GM18517 (cell line): ENCODE data around the gene OR6C76.
"Not testable (repeated sequence)": the region's sequence is repeated elsewhere in the genome, so short reads cannot be mapped to it uniquely, and the experiment has no call there.

Source experiments
- ATAC-seq: cut with Tn5 transposase; IDR thresholded peaks from one replicate; pipeline ENCODE4 v1.9.1; 2021; ENCODE audit warnings: mild to moderate bottlenecking, moderate library complexity; ENCODE audit not compliant: unreplicated experiment

Gene OR6C76

GRCh38 chr12:55425954-55426353 lies at the start of gene OR6C76:
Gene OR6C76 (plus strand): TSS chr12:55426254. CDS start chr12:55426254, 0 bp downstream.
- no peak for ATAC-seq

- no peak for ATAC-seq
Observed at GRCh38 chr12:55385891-55386290, 40.2 kb upstream of the OR6C76 start.

- no peak for ATAC-seq
Observed at GRCh38 chr12:55392032-55392795, 33.8 kb upstream of the OR6C76 start.

GRCh38 chr12:55396326-55396725 lies 29.7 kb upstream of the OR6C76 start:
- ATAC-seq = no peak

- no peak for ATAC-seq
Observed at GRCh38 chr12:55400229-55400628, 25.8 kb upstream of the OR6C76 start, which contains the start of gene OR6C65. Gene OR6C65 (plus strand): TSS chr12:55400529. CDS start chr12:55400529, 0 bp downstream.

- ATAC-seq = no peak
Observed at GRCh38 chr12:55407866-55408265, 18.2 kb upstream of the OR6C76 start.

GRCh38 chr12:55409133-55409532 lies 16.9 kb upstream of the OR6C76 start:
- not testable (repeated sequence) for ATAC-seq

GRCh38 chr12:55412138-55412537 lies 13.9 kb upstream of the OR6C76 start:
- not testable (repeated sequence) for ATAC-seq

GRCh38 chr12:55413498-55414388 lies 12.3 kb upstream of the OR6C76 start:
- ATAC-seq = not testable (repeated sequence)

- not testable (repeated sequence) for ATAC-seq
Observed at GRCh38 chr12:55414396-55414823, 11.6 kb upstream of the OR6C76 start.

- ATAC-seq = not testable (repeated sequence)
Observed at GRCh38 chr12:55414889-55415288, 11.2 kb upstream of the OR6C76 start.

- no peak for ATAC-seq
Observed at GRCh38 chr12:55416961-55417360, 9.1 kb upstream of the OR6C76 start.

GRCh38 chr12:55420307-55420962 lies 5.6 kb upstream of the OR6C76 start:
- ATAC-seq = no peak

GRCh38 chr12:55428331-55429243 lies 2.5 kb downstream of the OR6C76 start:
- no peak for ATAC-seq

GRCh38 chr12:55441233-55441632 lies 15.2 kb downstream of the OR6C76 start:
- ATAC-seq = not testable (repeated sequence)

GRCh38 chr12:55443776-55444175 lies 17.7 kb downstream of the OR6C76 start, which contains the start of gene OR6C2:
Gene OR6C2 (plus strand): TSS chr12:55444076. CDS start chr12:55452214, 8,138 bp downstream.
- ATAC-seq = no peak

- no peak for ATAC-seq
Observed at GRCh38 chr12:55445357-55445756, 19.3 kb downstream of the OR6C76 start.

GRCh38 chr12:55446326-55446725 lies 20.3 kb downstream of the OR6C76 start:
- ATAC-seq = no peak

GRCh38 chr12:55448825-55449224 lies 22.8 kb downstream of the OR6C76 start:
- no peak for ATAC-seq

- ATAC-seq = not testable (repeated sequence)
Observed at GRCh38 chr12:55464926-55465325, 38.9 kb downstream of the OR6C76 start.
